GM21529 (cell line): ENCODE measurements around the gene GTPBP10.
"Not testable (repeated sequence)": the region's sequence is repeated elsewhere in the genome, so short reads cannot be mapped to it uniquely, and the experiment has no call there.

Experiments
- ATAC-seq: cut with Tn5 transposase; IDR thresholded peaks from one replicate; pipeline ENCODE4 v1.9.1; 2021; ENCODE audit not compliant: unreplicated experiment

GTPBP10 gene

DNA sequence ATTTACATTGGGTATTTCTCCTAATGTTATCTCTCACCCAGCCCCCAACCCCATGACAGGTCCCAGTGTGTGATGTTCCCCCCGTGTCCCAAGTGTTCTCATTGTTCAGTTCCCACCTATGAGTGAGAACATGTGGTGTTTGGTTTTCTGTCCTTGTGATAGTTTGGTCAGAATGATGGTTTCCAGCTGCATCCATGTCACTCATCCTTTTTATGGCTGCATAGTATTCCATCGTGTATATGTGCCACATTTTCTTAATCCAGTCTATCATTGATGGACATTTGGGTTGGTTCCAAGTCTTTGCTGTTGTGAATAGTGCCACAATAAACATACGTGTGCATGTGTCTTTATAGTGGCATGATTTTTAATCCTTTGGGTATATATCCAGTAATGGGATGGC lies 3.5 kb downstream of the GTPBP10 start:
- ATAC-seq: not testable (repeated sequence)

- no peak for ATAC-seq
Measured at GRCh38 chr7:90351987-90352386, 5.5 kb downstream of the GTPBP10 start.

- ATAC-seq: no peak
Measured at GRCh38 chr7:90383422-90383821, 36.9 kb downstream of the GTPBP10 start.

GRCh38 chr7:90383861-90384260 lies 37.3 kb downstream of the GTPBP10 start:
- ATAC-seq: no peak

- ATAC-seq: no peak
Measured at GRCh38 chr7:90384433-90384832, 37.9 kb downstream of the GTPBP10 start.

DNA sequence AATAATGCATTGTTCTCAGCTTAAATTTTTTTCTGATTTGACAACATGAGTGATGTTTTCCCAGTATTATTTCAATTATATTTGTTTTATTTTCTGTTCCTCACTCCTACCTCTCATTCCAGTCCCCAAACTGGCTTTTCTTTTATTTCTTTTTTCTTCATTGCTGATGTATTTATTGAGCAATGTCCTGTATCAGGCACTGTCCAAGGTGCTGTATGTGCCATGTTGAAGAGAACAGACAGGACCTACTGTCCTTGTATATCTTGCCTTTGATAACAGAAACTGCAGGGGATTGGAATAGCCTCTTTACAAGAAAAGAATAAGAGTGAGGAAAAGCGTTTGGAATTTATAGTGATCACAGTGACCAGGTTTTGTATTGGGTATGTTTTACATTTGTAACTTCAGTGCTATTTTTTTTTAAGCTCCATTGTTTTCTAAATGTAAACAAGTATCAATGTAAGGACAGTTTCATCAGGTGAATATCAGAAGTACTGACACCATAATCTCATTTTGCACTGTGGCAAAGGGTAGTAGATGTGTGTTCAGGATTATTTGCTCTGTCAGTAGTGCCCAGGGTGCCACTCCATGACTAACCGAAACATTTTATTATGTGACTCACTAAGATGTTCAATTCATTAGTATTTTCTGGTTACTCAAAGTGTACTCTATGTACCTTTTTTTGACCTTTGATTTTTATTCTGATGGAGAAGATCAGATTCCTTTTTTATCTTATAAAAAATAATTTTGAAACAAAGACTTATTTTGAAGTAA lies 41.1 kb downstream of the GTPBP10 start:
- ATAC-seq: no peak

GRCh38 chr7:90390926-90391325 lies 44.4 kb downstream of the GTPBP10 start:
- no peak for ATAC-seq

DNA sequence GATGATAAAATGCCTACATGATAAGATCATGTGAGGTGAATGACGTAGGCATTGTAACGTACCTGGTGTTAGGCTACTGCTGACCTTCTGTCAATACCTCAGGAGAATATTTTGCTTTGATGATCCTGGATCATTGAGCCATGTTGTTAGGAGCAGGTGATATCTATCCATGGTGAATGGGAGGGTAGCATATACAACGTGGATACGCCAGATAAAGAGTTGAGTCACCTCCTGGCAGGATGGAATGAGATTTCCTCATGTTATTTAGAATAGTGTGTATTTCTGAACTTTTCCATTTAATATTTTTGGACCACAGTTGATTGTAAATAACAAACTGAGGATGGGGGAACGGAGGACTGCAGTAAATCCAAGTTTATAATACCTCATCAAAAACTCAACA lies 45.0 kb downstream of the GTPBP10 start:
- ATAC-seq: no peak

GRCh38 chr7:90396420-90396819 lies 49.9 kb downstream of the GTPBP10 start:
- ATAC-seq: no peak

DNA sequence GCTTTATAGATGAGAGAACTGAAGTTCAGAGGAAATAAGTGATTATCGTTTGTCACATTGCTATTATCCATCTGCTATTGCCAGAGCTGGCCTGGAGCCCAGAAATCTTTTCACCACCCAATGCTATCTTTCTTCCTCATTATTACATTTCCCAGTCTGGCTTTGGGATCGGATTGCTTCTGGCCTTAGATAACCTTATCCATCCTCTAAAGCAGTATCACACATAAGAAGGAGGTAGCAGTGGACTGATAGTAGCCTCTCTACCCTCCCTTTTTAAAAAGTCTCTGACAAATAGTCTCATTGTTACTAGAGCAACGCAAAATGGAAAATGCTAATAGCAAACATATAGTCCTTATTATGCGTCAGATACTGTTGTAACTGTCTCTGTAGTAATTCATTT lies 55.5 kb downstream of the GTPBP10 start:
- no peak for ATAC-seq

GRCh38 chr7:90402785-90403173 lies 56.3 kb downstream of the GTPBP10 start:
- no peak for ATAC-seq

DNA sequence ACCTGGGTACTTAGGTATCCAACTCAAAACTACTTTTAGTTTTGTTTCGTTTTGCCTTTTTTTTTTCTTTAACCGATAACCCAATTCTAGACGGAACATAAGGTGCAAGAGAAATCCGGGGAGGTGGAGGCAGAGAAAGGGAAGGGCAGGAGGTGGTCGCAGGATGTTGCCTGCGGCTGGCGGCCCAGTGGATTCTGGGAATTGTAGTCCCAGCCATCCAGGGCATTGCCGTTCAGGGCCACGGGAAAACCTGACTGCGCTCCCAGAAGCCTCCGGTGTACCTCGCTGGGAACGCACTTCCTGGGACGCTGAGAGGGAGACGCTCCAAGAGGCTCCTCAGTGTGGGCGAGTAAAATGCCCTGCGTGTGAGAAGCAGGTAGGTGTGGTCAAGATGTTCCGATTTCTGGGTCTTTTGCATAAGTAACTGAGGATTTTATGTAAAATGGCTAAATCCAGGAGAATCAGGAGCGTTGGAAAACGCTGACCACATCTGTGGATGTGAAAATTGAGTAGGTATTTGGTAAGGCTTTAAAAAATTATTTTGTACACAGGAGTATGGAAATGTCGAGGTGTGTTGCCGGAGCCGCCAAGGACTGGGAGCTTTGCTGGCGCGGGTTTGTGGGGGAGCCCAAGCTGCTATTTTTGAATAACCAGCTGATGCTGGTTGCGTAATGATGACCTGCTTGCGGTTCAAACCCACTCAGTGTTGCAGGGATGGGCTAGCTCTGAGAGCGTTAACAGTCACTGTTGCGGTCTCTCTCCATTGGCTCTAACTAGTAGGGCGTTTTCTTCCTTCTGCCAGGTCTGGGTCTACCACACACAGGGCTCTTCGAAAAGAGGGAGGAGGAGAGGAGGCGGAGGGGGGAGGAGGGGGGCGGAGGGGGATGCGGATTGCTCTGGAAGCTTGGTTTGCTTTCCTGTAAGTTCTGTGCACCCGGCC lies 56.9 kb downstream of the GTPBP10 start, which contains the start of gene CLDN12:
Gene CLDN12, plus strand, starts transcription at position 288 of the 940 bp plus-strand sequence. CDS start 9,216 bp downstream, outside the sequence.
- peak; percentile 96 for ATAC-seq

DNA sequence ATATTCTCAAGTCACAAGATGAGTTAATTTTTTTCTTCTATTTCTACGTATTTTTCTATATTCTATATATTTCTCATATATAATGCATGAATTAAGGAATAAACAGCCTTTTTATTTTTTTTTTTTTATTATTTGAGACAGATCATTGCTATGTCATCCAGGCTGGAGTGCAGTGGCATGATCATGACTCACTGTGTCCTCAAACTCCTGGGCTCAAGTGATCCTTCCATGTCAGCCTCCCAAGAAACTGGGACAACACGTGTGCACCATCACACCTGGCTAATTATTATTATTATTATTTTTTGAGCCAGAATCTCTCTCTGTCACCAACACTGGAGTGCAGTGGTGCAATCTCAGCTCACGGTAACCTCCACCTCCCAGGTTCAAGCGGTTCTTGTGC lies 58.3 kb downstream of the GTPBP10 start:
- ATAC-seq: no peak

DNA sequence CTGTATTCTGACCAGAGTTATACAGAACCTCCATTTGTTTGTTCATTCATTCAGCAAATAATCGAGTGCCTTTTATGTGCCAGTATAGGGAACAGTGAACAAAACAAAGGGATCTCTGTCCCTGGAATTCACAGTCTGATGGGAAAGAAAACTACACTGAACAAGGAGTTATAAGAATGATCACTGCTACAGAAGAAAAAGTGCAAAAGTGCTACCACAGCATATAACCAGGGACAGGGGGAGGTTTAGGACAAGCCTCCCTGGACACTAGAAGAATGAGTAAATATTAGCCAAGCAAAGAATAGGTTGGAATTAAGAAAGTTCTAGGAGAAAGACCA lies 60.9 kb downstream of the GTPBP10 start:
- ATAC-seq: no peak

DNA sequence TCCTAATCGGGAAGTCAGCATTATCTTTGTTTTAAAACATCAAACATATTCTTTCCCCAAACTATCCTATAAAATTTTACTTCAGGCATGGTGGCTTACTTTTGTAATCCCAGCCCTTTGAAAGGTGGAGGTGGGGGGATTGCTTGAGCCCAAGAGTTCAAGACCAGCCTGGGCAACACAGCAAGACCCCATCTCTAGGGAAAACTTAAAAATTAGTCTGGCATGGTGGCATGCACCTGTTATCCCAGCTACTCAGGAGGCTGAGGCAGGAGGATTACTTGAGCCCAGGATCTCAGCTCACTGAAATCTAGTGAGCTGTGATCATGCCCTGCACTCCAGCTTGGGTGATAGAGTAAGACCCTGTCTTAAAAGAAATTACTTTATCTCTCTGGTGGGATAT lies 61.6 kb downstream of the GTPBP10 start:
- no peak for ATAC-seq

- ATAC-seq: no peak
Measured at GRCh38 chr7:90409667-90410066, 63.2 kb downstream of the GTPBP10 start.

DNA sequence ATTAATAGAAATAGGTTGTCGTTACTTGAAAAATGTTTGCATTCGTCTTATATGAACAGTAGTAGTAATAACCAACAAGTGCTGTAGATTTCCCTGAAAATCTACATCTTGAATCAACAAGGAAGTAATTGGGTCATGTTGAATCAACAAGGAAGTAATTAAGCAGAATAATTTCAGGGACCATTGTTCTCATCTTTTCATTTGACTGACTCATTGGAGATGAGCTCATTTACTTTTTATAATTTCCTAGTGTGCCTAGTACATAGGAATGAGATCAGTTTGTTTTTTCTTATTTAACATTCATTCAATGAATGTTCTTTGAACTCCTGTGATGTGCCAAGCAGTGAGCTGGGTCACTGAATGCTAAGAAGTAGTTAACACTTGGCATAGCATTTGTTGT lies 65.0 kb downstream of the GTPBP10 start:
- ATAC-seq: no peak

GRCh38 chr7:90412458-90413184 lies 66.1 kb downstream of the GTPBP10 start:
- ATAC-seq: peak; percentile 48

GRCh38 chr7:90413185-90413528 lies 66.6 kb downstream of the GTPBP10 start:
- peak; percentile 12 for ATAC-seq

- ATAC-seq: no peak
Measured at GRCh38 chr7:90421651-90422050, 75.1 kb downstream of the GTPBP10 start.

- peak; percentile 98 for ATAC-seq
Measured at GRCh38 chr7:90424720-90425119, 78.2 kb downstream of the GTPBP10 start.
